Non-pigmented ciliary epithelial cell (primary cell): Measurements from ENCODE around the gene CBFA2T2.

Source experiments
- DNase-seq: peaks from one replicate; pipeline ENCODE4 v3.0.0-alpha.2; 2010; ENCODE audit warnings: low read depth

CBFA2T2 gene

DNA sequence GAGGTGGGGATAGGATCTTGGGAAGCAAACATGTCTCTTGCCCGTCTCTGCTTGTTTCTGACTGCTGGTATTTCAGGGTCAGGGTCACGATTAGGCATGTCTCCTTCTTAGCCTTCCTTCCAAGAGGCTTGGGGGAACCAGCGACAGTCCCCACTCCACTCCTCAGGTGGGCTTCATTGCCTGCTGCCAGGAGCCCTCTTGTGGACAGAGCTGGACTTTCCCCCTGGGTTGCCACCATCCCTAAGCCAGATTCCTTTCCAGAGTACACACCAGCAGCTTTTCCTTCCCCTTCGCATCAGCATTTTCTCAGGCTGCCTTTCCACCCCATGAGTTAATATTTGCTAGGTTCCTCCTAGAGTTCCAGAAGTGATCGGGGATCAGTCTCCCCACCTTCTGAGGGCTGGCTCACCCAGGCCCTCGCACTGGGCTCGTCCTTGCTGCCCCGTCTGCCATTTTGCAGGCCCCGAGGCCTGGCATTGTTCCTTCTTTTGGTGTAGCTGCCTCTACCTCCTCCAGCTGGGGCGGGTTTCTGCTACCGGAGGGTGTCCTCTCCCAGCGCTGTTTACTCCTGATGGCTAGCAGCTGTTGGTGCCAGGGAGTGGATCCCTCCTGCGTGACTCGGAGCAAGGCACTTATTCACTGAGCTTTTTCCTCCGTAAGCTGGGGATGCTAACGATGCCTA lies 163.5 kb downstream of the CBFA2T2 start:
- DNase-seq: no peak

- DNase-seq: no peak
Observed at GRCh38 chr20:33653900-33654596, 164.2 kb downstream of the CBFA2T2 start.

DNA sequence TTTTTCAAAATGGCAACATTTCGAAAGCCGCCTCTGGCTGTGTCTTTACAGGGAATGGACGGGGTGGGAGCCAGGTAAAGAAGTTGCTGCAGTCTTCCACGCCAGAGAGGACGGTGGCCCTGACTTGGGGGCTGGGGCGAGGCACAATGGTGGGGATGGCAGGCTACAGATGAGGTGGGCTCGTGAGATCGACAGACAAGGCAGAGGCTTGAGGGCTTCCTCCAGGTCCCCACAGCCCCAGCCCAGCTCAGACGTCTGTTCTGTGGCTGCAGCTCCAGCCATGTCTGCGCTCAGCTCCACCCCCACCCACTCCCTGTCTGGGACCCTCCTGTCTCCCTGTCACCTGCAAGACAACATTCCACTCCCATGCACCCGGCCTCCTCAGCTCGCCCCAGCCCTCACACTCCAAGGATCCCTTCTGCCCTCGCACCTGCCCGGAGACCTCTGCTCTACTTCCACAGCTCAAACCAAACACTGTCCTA lies 164.8 kb downstream of the CBFA2T2 start:
- no peak for DNase-seq

GRCh38 chr20:33655164-33655563 lies 165.3 kb downstream of the CBFA2T2 start:
- no peak for DNase-seq

GRCh38 chr20:33656010-33656782 lies 166.3 kb downstream of the CBFA2T2 start:
- DNase-seq: no peak

DNA sequence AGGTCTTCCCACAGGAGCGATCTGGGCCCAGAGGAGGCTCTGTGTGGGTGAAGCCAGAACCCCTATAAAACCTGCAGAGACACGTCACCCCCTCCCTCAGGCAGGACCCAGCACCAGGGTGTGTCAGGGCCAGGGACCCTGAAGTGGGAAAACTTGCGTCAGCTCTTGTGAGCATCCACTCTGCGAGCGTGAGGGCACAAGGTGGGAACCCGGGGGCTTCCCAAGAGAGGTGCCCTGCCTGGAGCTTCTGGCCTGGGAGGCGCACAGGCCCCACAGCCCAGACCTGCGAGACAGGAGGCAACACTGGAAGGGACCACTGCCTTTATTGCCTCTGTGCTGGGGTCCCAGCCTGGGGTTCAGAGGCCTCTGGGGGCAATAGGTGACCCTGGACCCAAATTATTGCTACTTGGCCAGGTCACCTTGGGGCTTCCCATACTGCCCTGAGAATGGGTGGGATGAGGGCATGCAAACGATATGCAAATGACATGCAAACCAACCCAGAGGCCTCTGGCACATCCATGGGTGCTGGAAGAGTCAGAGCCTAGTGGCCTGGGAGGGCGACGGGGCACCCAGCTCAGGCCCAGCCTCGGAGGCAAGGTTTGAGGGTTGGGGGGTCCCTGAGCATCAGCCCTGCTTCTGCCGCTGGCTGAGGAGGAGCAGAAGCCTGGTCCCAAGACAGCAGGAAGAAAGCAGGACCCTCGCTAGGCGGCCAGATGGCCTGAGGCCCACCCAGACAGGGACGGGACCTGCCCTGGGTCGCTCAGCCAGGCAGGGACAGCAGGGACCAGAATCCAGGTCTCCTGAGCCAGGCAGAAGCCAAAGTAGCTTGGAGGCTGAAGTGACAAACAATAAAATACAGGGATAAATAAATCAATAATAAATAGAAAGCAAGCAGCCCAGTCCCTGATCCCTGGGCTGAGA lies 167.1 kb downstream of the CBFA2T2 start:
- no peak for DNase-seq

DNA sequence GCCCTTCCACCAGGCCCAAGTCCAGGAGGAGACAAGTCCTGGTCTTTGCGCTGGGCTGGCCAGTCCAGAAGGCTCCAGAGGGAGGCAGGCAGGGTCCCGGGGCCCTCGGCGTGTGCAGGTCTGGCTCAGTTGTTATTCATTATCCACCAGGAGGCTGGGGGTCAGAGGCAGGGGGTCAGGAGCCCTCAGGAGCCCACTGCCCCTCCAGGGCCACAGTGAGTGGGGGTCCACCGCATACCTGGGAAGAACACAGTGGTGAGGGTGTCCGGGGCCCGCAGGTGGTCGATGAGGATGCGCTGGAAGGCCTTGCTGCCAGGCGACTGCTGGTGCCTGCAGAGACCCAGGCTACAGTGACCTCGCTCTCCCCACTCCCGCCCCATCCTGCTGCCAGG lies 167.8 kb downstream of the CBFA2T2 start:
- DNase-seq: no peak

DNA sequence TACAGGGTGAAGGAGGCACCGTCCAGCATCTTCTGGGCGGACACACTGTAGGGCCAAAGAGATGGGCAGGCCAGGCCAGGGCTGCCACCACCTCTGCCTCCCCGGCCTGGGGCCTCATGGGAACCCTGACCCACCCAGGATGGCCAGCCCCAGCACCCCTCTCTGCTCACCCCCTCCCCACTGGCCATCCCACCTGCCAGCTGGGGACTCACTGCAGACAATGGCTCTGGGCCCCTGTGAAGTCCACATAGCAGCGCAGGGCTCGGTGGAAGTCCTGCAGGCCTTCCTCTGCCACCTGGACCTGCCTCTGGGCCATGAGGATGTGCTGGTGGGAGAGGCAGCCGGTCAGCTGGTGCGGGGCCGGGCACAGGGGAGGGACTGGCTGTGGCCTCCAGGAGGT lies 168.6 kb downstream of the CBFA2T2 start:
- no peak for DNase-seq

DNA sequence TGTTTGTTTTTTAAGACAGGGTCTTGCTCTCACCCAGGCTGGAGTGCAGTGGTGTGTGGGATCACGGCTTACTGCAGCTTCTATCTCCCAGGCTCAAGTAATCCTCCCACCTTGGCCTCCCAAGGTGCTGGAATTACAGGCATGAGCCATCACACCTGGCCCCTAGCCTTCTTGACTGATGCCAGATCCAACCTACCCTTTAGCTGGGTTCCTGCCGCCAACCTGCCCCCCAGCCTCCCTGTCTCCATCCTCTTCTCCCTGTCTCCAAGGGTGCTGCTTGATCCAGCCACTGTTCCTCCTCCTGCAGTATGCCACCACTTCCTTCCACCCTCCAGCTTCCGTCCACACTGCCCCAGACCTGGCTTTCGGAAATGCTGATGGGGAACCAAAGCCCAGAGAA lies 169.0 kb downstream of the CBFA2T2 start:
- DNase-seq: no peak

GRCh38 chr20:33659341-33660034 lies 169.6 kb downstream of the CBFA2T2 start:
- no peak for DNase-seq

GRCh38 chr20:33660035-33660684 lies 170.3 kb downstream of the CBFA2T2 start:
- DNase-seq: no peak

- DNase-seq: no peak
Observed at GRCh38 chr20:33660685-33661058, 170.8 kb downstream of the CBFA2T2 start.

- no peak for DNase-seq
Observed at GRCh38 chr20:33662172-33662571, 172.3 kb downstream of the CBFA2T2 start, which contains the start of gene C20orf144. C20orf144 (plus strand) TSS chr20:33662327; CDS start chr20:33662346, 19 bp downstream.

GRCh38 chr20:33663161-33664084 lies 173.5 kb downstream of the CBFA2T2 start:
- no peak for DNase-seq

- DNase-seq: no peak
Observed at GRCh38 chr20:33664085-33664761, 174.3 kb downstream of the CBFA2T2 start.

DNA sequence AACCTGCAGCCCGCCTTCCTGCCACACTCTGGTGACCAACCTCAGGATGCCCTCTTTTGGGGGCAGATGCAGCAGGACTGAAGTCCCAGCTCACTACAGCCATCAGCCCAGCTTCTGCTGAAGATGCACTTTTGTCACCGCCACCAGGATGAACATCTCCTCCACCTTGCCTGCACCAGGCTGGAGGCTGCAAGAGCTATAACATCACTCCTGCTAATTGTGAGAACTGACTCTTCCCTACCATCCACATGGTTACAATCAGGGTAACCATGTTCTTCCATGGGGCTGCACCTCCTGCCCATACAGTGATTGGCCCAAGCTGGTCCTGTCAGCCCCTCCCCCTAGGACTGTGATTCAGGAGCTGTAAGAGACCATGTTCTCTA lies 174.9 kb downstream of the CBFA2T2 start:
- no peak for DNase-seq

- DNase-seq: peak; percentile 91
Observed at GRCh38 chr20:33666293-33667244, 176.7 kb downstream of the CBFA2T2 start, which contains the start of gene ACTL10. ACTL10 (plus strand) TSS chr20:33666943; CDS start chr20:33667498, 555 bp downstream.

GRCh38 chr20:33667245-33667675 lies 177.4 kb downstream of the CBFA2T2 start:
- no peak for DNase-seq
